OCI-LY7 (cell line): ENCODE data around the gene SLC2A10. TPM values are rescaled to one million over a fixed set of nuclear protein-coding genes. Genes with fewer than 3 reads are reported as not detected.

Experiments
- BruUV-seq: library from RNA; stranded (reverse); fragments of 400-500 nt; replicated peaks from 2 replicates; lab custom pipeline; 2021; lab: Mats Ljungman, UMichigan
- CTCF ChIA-PET: fragments of 300-600 bp; sonication (Branson Sonifier 250); formaldehyde crosslinking; loops from one replicate; lab custom pipeline; 2022; ENCODE audit warnings: antibody characterized with exemption; ENCODE audit not compliant: unreplicated experiment; lab: Charles Lee
- POLR2A ChIA-PET: fragments of 300-600 bp; sonication (Branson Sonifier 250); formaldehyde crosslinking; loops from one replicate; lab custom pipeline; 2022; ENCODE audit warnings: antibody characterized with exemption; lab: Charles Lee
- DNase-seq: peaks from one replicate; pipeline ENCODE4 v3.0.0-alpha.2; 2015; ENCODE audit warnings: low spot score
- H2AFZ ChIP-seq: fragments of 200-600 bp; sonication (generic), shearing (Covaris generic); 2 replicates; pipeline ENCODE4 v1.6.1; 2014; ENCODE audit warnings: mild to moderate bottlenecking, antibody characterized with exemption, low read length, moderate library complexity
- H3K27ac ChIP-seq: fragments of 200-600 bp; sonication (generic); 2 replicates; pipeline ENCODE4 v1.5.1; 2014; ENCODE audit warnings: mixed run types, low read depth, mild to moderate bottlenecking, moderate library complexity, low read length, inconsistent platforms; ENCODE audit not compliant: poor library complexity, severe bottlenecking
- H3K36me3 ChIP-seq: fragments of 200-600 bp; sonication (generic); 2 replicates; pipeline ENCODE4 v1.6.1; 2014; ENCODE audit warnings: mild to moderate bottlenecking, antibody characterized with exemption, low read length, moderate library complexity, mixed read lengths; ENCODE audit not compliant: insufficient read depth
- H3K4me1 ChIP-seq: fragments of 200-600 bp; sonication (generic); 2 replicates; pipeline ENCODE4 v1.5.1; 2014; ENCODE audit warnings: mild to moderate bottlenecking, low read length; ENCODE audit not compliant: insufficient read depth, poor library complexity, severe bottlenecking
- H3K4me2 ChIP-seq: fragments of 200-600 bp; sonication (generic); 2 replicates; pipeline ENCODE4 v1.6.1; 2014; ENCODE audit warnings: mild to moderate bottlenecking, low read length
- H3K4me3 ChIP-seq: fragments of 200-600 bp; sonication (generic); 2 replicates; pipeline ENCODE4 v1.5.1; 2014; ENCODE audit warnings: mild to moderate bottlenecking, low read depth, low read length; ENCODE audit not compliant: poor library complexity, severe bottlenecking
- H3K79me2 ChIP-seq: fragments of 200-600 bp; sonication (generic); 2 replicates; pipeline ENCODE4 v1.6.1; 2016; ENCODE audit warnings: low read depth, mild to moderate bottlenecking, low read length, moderate library complexity, mixed read lengths; ENCODE audit not compliant: insufficient read depth
- H3K9me2 ChIP-seq: fragments of 200-600 bp; sonication (generic); 2 replicates; pipeline ENCODE4 v1.6.1; 2016; ENCODE audit warnings: mild to moderate bottlenecking, low read length, mixed read lengths; ENCODE audit not compliant: insufficient read depth
- H3K9me3 ChIP-seq: fragments of 200-600 bp; sonication (generic); 2 replicates; pipeline ENCODE4 v1.6.1; 2014; ENCODE audit warnings: mild to moderate bottlenecking, mixed run types, low read length, mixed read lengths
- H4K20me1 ChIP-seq: fragments of 200-600 bp; sonication (generic); 2 replicates; pipeline ENCODE4 v1.6.1; 2014; ENCODE audit warnings: mild to moderate bottlenecking, antibody characterized with exemption, low read length, moderate library complexity, mixed read lengths; ENCODE audit not compliant: insufficient read depth
- CTCF ChIP-seq: fragments of 200-600 bp; sonication (generic); conservative IDR thresholded peaks from 2 replicates; pipeline ENCODE4 v1.5.1; 2014; ENCODE audit warnings: mild to moderate bottlenecking, antibody characterized with exemption, low read length, moderate library complexity, mixed read lengths
- EZH2phosphoT487 ChIP-seq: fragments of 200-600 bp; sonication (generic); IDR thresholded peaks from 2 replicates; pipeline ENCODE4 v1.6.1; 2018; ENCODE audit warnings: low read depth, borderline replicate concordance, mild to moderate bottlenecking, mixed run types, antibody characterized with exemption, low read length, moderate library complexity, mixed read lengths
- intact Hi-C: fragments of 100-400 bp; cut with micrococcal nuclease; formaldehyde crosslinking; loops from one replicate; pipeline ENCODE4 v1.10.0; 2022; ENCODE audit not compliant: unreplicated experiment
- total RNA-seq, 2 experiments: library from RNA; depleted of rRNA in 1 of 2; stranded (reverse); fragments of >200 nt in 1 of 2; shearing (Covaris generic) in 1 of 2; gene quantifications; 2 replicates each; pipeline ENCODE4 v1.2.3, GENCODE V29; 2014 to 2022

SLC2A10 gene
- total RNA-seq, 2 experiments from 2014 or later: not detected

- H2AFZ ChIP-seq: no peak overlapping the region
- H3K4me3 ChIP-seq: no peak overlapping the region
- H4K20me1 ChIP-seq: no peaks in the 10 kb centered on the region
- POLR2A ChIA-PET: no interaction called here
- H3K9me3 ChIP-seq: no peaks in the 10 kb centered on the region
- TF ChIP-seq CTCF: no peak
- TF ChIP-seq EZH2phosphoT487: no peak
- CTCF ChIA-PET: no interaction called here
- no peak overlapping the region for H3K4me2 ChIP-seq
- peaks cover 4% of the 10 kb centered on the region for H3K4me1 ChIP-seq
- DNase-seq: no peak
- no peak overlapping the region for H3K27ac ChIP-seq
- BruUV-seq: no TSS peak
- H3K36me3 ChIP-seq: no peaks in the 10 kb centered on the region
- H3K79me2 ChIP-seq: no peaks in the 10 kb centered on the region
- intact Hi-C loops: no loop called here
- no peaks in the 10 kb centered on the region for H3K9me2 ChIP-seq
These were observed 31.8 kb upstream of the SLC2A10 start for GRCh38 chr20:46677608-46678007.

- POLR2A ChIA-PET: no interaction called here
- H4K20me1 ChIP-seq: no peaks in the 10 kb centered on the region
- H3K36me3 ChIP-seq: no peaks in the 10 kb centered on the region
- H3K9me2 ChIP-seq: no peaks in the 10 kb centered on the region
- no peak for DNase-seq
- H3K79me2 ChIP-seq: no peaks in the 10 kb centered on the region
- no TSS peak for BruUV-seq
- no peak overlapping the region for H3K4me3 ChIP-seq
- H3K27ac ChIP-seq: no peak overlapping the region
- no peak overlapping the region for H2AFZ ChIP-seq
- CTCF ChIA-PET: no interaction called here
- intact Hi-C loops: no loop called here
- peaks cover 4% of the 10 kb centered on the region for H3K4me1 ChIP-seq
- no peak overlapping the region for H3K4me2 ChIP-seq
- no peak for TF ChIP-seq EZH2phosphoT487
- no peak for TF ChIP-seq CTCF
- no peaks in the 10 kb centered on the region for H3K9me3 ChIP-seq
These were observed 30.9 kb upstream of the SLC2A10 start for GRCh38 chr20:46678516-46678915.

GRCh38 chr20:46680684-46681031 is 28.8 kb upstream of the SLC2A10 start:
- TF ChIP-seq EZH2phosphoT487 (no peak), CTCF (no peak)
- Histone ChIP-seq H3K4me2 (no peak overlapping the region), H3K36me3 (peaks cover 13% of the 10 kb centered on the region), H3K4me3 (no peak overlapping the region), H4K20me1 (no peaks in the 10 kb centered on the region), H3K79me2 (peaks cover 13% of the 10 kb centered on the region; the same call in 1 of the 2 replicates), H3K9me3 (no peaks in the 10 kb centered on the region), H3K27ac (no peak overlapping the region), H3K9me2 (no peaks in the 10 kb centered on the region), H2AFZ (no peak overlapping the region), H3K4me1 (peaks cover 4% of the 10 kb centered on the region)
- BruUV-seq: no TSS peak
- ChIA-PET CTCF (interaction anchor here (0.6 kb wide), 1 partner anchor 9 kb away, joined by 3 read pairs; the partner anchor contains the start of gene TP53RK), POLR2A (interaction anchor here (0.6 to 1.1 kb wide), 4 partner anchors 9 to 1234 kb away, joined by 3 to 4 read pairs (median 4); partner anchors contain the start of gene TP53RK)
- DNase-seq: no peak
- intact Hi-C loops: loop anchor here (1.0 to 5.0 kb wide), 2 partner anchors 159 to 548 kb away; no protein-coding TSS in a partner anchor
